Effector memory CD8-positive, alpha-beta T cell (primary cell): ENCODE results near the gene VAMP1.
A peak's percentile ranks its signal among the peaks of the same experiment; 100 is the strongest.
"Not testable (repeated sequence)": the region's sequence is repeated elsewhere in the genome, so short reads cannot be mapped to it uniquely, and the experiment has no call there.

Experiments used
- ATAC-seq: fragments of 150-1000 bp; cut with Tn5 transposase; replicated peaks from 2 replicates; pipeline ENCODE4 v1.10.0; 2021; ENCODE audit warnings: mild to moderate bottlenecking, moderate library complexity
- DNase-seq, 3 experiments: peaks; one replicate each; pipeline ENCODE4 v3.0.0; 2021
- H3K27ac Mint-ChIP-seq, 2 donors: one replicate each; pipeline ENCODE4 v1.8.0; 2022; ENCODE audit warnings: mild to moderate bottlenecking in 2 of 2, mixed read lengths in 2 of 2, moderate library complexity in 2 of 2
- H3K27me3 Mint-ChIP-seq, 2 donors: one replicate each; pipeline ENCODE4 v1.8.0; 2022; ENCODE audit warnings: mixed read lengths in 2 of 2
- H3K36me3 Mint-ChIP-seq: one replicate; pipeline ENCODE4 v1.8.0; 2022; ENCODE audit warnings: mild to moderate bottlenecking, moderate library complexity, mixed read lengths; ENCODE audit not compliant: insufficient read depth
- H3K4me1 Mint-ChIP-seq, 2 donors: one replicate each; pipeline ENCODE4 v1.8.0; 2022; ENCODE audit warnings: low read depth in 2 of 2, mixed read lengths in 2 of 2
- H3K4me3 Mint-ChIP-seq, 2 donors: one replicate each; pipeline ENCODE4 v1.8.0; 2022; ENCODE audit warnings: mild to moderate bottlenecking in 2 of 2, mixed read lengths in 2 of 2, moderate library complexity in 2 of 2
- H3K9me3 Mint-ChIP-seq, 2 donors: one replicate each; pipeline ENCODE4 v1.8.0; 2022; ENCODE audit warnings: mixed read lengths in 2 of 2

VAMP1 gene

DNA sequence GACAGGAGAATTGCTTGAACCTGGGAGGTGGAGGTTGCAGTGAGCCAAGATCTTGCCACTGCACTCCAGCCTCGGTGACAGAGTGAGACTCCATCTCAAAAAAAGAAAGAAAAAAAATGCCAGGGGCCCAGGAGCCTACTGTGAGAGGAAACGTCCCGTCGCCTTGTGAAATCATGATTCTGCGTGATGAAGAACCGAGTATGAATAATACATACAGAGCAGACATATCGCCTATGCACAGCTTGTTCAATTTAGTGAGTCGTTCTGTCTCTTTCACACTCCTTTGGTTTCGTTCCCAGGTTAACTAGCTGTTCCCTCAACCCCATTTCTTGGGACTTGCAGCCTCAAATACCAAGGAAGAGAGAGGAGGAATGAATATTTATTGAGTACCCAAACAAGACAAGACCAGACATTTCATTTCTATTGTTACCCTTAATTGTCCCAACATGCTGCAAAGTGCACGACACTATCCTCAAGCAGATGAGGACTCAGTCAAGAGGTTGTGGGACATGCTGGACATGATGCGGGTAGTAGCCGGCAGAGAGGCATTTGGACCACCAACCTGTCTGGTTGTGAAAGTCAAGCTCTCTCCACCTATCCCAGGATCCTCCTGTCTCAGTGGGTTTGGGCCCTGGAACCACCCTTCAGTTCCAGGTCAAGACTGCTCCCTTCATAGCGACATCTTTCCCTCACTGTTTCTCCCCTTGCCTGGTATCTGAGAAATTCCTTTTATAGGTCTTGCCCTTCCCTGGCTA is 34.3 kb downstream of the VAMP1 start:
- H3K4me3 Mint-ChIP-seq, result no peak overlapping the region
- no peak overlapping the region for H3K27ac Mint-ChIP-seq
- no peaks in the 10 kb centered on the region for H3K9me3 Mint-ChIP-seq
- DNase-seq (no peak), ATAC-seq (no peak)
- H3K36me3 Mint-ChIP-seq, result no peaks in the 10 kb centered on the region
- H3K27me3 Mint-ChIP-seq, result no peaks in the 10 kb centered on the region
- H3K4me1 Mint-ChIP-seq, result peaks cover 8 to 32% of the 10 kb centered on the region in 2 donors

DNA sequence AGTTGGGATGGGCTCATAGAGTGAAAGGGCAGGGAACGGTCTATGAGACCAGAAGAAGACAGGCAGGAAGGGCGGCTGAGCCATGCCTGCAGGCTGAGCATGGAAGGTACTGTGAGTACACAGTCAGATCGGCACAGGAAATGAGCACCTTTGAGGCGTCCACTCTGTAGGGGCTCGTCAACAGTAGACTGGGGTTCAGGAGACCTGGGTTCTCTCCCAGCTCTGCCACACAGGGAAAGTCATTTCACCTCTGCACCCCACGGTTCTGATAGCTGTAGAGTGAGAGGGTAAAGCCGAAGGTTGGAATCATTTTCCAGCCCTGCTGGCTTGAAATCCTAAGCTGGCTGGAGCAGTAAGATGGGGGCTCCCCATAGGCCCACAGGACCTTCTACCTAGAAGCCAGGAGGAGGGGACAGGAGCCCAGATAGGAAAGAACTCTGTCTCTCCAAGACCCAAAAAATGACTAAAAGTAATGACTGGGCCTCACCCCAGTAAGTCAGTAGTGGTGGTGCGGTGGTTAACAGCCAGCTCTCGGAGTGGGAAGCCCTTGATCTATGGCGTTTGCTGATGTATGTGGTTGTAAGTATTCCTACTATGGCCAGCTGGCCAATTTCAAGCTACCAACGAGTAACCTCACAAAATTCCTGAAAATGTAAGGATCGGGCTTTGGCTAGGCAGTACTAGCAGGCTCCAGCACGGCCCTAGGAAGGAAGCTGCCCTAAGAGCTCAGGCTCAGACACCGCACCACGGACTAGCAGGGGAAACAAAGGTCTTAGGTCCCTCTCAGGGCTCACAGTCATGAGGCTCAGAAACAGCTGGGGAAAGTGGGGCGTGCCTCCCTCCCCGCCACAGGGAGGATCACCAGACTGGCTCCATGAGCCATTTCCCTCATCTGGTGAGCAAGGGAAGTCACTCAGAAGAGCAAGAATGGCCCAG is 36.0 kb downstream of the VAMP1 start:
- peak overlapping the region; percentile 56 to 67 for H3K4me3 Mint-ChIP-seq
- DNase-seq (no peak), ATAC-seq (peak; percentile 65)
- H3K9me3 Mint-ChIP-seq, result no peaks in the 10 kb centered on the region
- peak overlapping the region in 1 of 2 donors; percentile 95 for H3K27ac Mint-ChIP-seq
- peaks cover 16 to 40% of the 10 kb centered on the region in 2 donors for H3K4me1 Mint-ChIP-seq
- H3K27me3 Mint-ChIP-seq, result no peaks in the 10 kb centered on the region
- no peaks in the 10 kb centered on the region for H3K36me3 Mint-ChIP-seq

GRCh38 chr12:6432991-6433390 is 37.5 kb downstream of the VAMP1 start:
- H3K36me3 Mint-ChIP-seq, result no peaks in the 10 kb centered on the region
- H3K4me3 Mint-ChIP-seq, result peak overlapping the region in 1 of 2 donors; percentile 60
- no peak for DNase-seq
- ATAC-seq, result peak; percentile 88
- peak overlapping the region in 1 of 2 donors; percentile 95 for H3K27ac Mint-ChIP-seq
- H3K4me1 Mint-ChIP-seq, result peaks cover 16 to 40% of the 10 kb centered on the region in 2 donors
- no peaks in the 10 kb centered on the region for H3K27me3 Mint-ChIP-seq
- no peaks in the 10 kb centered on the region for H3K9me3 Mint-ChIP-seq

DNA sequence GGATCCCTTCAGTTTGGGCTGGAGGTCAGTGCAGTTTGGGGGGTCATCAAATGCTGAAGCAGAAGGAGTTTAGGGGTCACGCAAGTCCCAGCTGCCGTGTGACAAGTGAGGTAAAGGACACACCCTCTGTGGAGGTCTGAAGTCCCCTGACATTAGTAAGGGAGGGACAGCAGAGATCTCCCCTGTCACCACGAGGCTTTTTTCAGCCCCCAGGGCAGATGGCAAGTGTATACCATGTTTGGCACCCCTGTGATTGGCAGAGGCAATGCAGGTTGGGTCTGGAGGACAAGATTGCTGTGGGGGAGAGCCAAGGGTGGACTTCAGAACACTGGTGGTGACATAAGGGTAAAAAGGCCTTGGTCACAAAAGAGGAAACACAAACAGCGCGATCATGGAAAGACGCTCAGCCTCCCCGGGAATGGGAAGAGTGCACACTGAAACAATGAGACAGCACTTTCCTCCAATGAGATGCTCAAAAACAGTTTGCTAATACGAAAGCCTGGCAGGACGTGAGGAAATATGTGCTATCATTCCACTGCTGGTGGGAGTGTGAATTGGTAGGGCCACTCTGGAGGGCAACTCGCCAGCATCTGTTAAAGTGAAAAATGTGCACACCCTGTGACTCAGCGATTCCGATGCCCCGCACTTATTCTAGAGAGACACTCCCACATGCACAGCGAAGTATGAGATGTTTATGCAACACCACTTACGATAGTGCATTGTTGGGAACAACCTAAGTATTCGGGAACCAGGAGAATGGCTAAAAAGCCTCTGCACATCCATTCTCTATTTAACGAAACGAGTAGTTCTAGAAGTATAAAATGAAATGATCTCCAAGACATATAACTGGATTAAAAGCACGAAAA is 40.1 kb downstream of the VAMP1 start:
- Mint-ChIP-seq H3K4me3 (peak overlapping the region; percentile 51 to 55), H3K36me3 (peaks cover 11% of the 10 kb centered on the region), H3K27me3 (no peaks in the 10 kb centered on the region), H3K4me1 (peaks cover 32 to 59% of the 10 kb centered on the region in 2 donors), H3K27ac (peak overlapping the region; percentile 49 to 90), H3K9me3 (no peaks in the 10 kb centered on the region)
- no peak for DNase-seq
- no peak for ATAC-seq

GRCh38 chr12:6428326-6428725 is 42.2 kb downstream of the VAMP1 start:
- Mint-ChIP-seq H3K36me3 (peaks cover 16% of the 10 kb centered on the region), H3K4me1 (peaks cover 35 to 51% of the 10 kb centered on the region in 2 donors), H3K27ac (peak overlapping the region in 1 of 2 donors; percentile 99), H3K27me3 (no peaks in the 10 kb centered on the region), H3K9me3 (no peaks in the 10 kb centered on the region), H3K4me3 (no peak overlapping the region)
- ATAC-seq (no peak), DNase-seq (no peak)

GRCh38 chr12:6427796-6428195 is 42.7 kb downstream of the VAMP1 start:
- not testable (repeated sequence) for DNase-seq, ATAC-seq, H3K27me3 Mint-ChIP-seq, H3K9me3 Mint-ChIP-seq
- Mint-ChIP-seq H3K27ac (peak overlapping the region; percentile 96 to 99), H3K4me1 (peaks cover 36 to 48% of the 10 kb centered on the region in 2 donors), H3K36me3 (peaks cover 16% of the 10 kb centered on the region), H3K4me3 (peak overlapping the region; percentile 69 to 78)

DNA sequence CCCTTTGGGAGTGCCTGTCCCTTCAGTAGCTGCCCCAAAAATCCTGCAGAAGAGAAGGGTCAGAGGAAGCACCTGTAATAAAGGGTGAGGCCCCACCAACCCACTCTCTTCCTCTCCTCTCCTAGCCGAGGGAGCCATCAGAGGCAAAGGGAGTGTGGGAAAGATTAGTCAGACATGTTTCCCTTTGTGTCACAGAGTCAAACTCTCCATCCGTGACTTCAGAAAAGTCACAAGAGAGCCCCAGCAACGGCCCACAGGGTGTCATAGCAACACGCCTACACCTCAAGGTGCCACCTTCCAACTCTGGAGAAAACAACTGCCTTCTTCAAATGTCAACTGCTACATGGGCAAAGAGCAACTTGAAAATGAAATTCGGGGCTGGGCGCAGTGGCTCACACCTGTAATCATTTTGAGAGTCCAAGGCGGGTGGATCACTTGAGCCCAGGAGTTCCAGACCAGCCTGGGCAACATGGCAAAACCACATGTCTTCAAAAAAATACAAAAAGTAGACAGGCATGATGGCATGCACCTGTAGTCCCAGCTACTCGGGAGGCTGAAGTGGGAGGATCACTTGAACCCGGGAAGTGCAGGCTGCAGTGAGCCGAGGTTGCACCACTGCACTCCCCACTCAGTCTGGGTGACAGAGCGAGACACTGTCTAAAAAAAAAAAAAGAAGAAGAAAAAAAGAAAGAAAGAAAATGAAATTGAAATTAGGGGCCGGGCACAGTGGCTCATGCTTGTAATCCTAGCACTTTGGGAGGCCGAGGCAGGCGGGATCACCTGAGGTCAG is 43.4 kb downstream of the VAMP1 start:
- H3K36me3 Mint-ChIP-seq, result peaks cover 16% of the 10 kb centered on the region
- ATAC-seq (peak; percentile 79), DNase-seq (peak; percentile 58 to 72 (median 59))
- no peaks in the 10 kb centered on the region for H3K27me3 Mint-ChIP-seq
- peak overlapping the region; percentile 69 to 78 for H3K4me3 Mint-ChIP-seq
- H3K4me1 Mint-ChIP-seq, result peaks cover 33 to 42% of the 10 kb centered on the region in 2 donors
- H3K9me3 Mint-ChIP-seq, result no peaks in the 10 kb centered on the region
- H3K27ac Mint-ChIP-seq, result peak overlapping the region; percentile 96 to 99

GRCh38 chr12:6425590-6426531 is 44.6 kb downstream of the VAMP1 start:
- peak in 1 of 3 experiments; percentile 21 for DNase-seq
- Mint-ChIP-seq H3K27me3 (no peaks in the 10 kb centered on the region), H3K4me3 (peak overlapping the region in 1 of 2 donors; percentile 40), H3K27ac (peak overlapping the region; percentile 96 to 99), H3K36me3 (peaks cover 16% of the 10 kb centered on the region), H3K4me1 (peaks cover 32 to 39% of the 10 kb centered on the region in 2 donors), H3K9me3 (no peaks in the 10 kb centered on the region)
- ATAC-seq, result no peak

DNA sequence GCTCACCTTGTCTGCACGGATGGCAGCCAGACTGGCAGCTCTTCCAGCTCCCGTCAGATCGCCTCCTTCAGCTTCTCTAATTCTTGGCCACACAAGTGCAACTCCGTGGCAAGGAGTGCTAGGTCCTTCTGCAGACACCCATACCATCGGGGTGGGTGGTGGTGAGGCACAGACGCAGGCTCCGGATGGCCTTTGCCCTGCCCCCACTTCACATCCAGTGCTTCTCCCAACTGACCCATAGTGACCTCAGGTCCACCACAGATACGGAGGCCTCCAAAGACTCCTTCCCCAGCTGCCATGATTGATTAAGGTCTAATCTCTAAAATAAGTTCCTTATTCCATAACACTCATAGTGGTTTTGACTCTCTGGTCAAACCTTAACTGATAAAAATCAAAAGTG is 45.6 kb downstream of the VAMP1 start:
- peaks cover 25 to 30% of the 10 kb centered on the region in 2 donors for H3K4me1 Mint-ChIP-seq
- no peaks in the 10 kb centered on the region for H3K27me3 Mint-ChIP-seq
- DNase-seq (no peak), ATAC-seq (no peak)
- no peaks in the 10 kb centered on the region for H3K9me3 Mint-ChIP-seq
- H3K36me3 Mint-ChIP-seq, result peaks cover 16% of the 10 kb centered on the region
- peak overlapping the region in 1 of 2 donors; percentile 60 for H3K27ac Mint-ChIP-seq
- no peak overlapping the region for H3K4me3 Mint-ChIP-seq

DNA sequence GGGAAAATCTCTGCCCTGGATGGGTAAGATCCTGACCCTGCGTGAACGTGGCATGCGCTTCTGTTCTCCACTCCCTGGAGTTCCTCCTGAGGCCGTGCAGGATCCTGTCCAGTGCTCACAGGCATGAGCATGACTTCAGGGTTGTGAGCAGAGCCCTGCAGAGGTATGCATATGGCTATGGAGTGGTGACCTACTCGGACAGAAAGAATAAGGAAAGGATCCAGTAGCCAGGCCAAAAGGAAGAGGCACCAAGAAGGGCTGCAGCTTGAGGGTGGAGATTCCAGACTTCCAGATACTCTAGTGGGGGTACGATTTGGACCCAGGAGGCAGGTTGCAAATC is 46.5 kb downstream of the VAMP1 start:
- peaks cover 25 to 27% of the 10 kb centered on the region in 2 donors for H3K4me1 Mint-ChIP-seq
- peaks cover 19% of the 10 kb centered on the region for H3K36me3 Mint-ChIP-seq
- DNase-seq (no peak), ATAC-seq (no peak)
- H3K4me3 Mint-ChIP-seq, result no peak overlapping the region
- H3K27me3 Mint-ChIP-seq, result no peaks in the 10 kb centered on the region
- H3K9me3 Mint-ChIP-seq, result no peaks in the 10 kb centered on the region
- peak overlapping the region; percentile 16 to 35 for H3K27ac Mint-ChIP-seq

- H3K4me3 Mint-ChIP-seq, result no peak overlapping the region
- no peaks in the 10 kb centered on the region for H3K27me3 Mint-ChIP-seq
- H3K9me3 Mint-ChIP-seq, result no peaks in the 10 kb centered on the region
- H3K27ac Mint-ChIP-seq, result peak overlapping the region; percentile 16 to 35
- peak; percentile 83 for ATAC-seq
- peaks cover 25 to 27% of the 10 kb centered on the region in 2 donors for H3K4me1 Mint-ChIP-seq
- H3K36me3 Mint-ChIP-seq, result peaks cover 22% of the 10 kb centered on the region
- peak; percentile 70 to 77 (median 74) for DNase-seq
Measured at GRCh38 chr12:6423267-6424007, 47.0 kb downstream of the VAMP1 start.
